Heart right ventricle (tissue), 16 donors: ENCODE measurements around the gene IGSF9. TPM values are rescaled to one million over a fixed set of nuclear protein-coding genes. Genes with fewer than 3 reads are reported as not detected.

ENCODE experiments used
- ATAC-seq, 8 donors: fragments of 200-7000 bp; cut with Tn5 transposase; one replicate each; pipeline ENCODE4 v1.9.1; 2020; ENCODE audit warnings: mild to moderate bottlenecking in 8 of 8, moderate library complexity in 8 of 8, moderate number of reproducible peaks in 1 of 8
- DNase-seq, 2 donors: peaks; one replicate each; pipeline ENCODE4 v3.0.0-alpha.2; 2020
- H3K27ac ChIP-seq, 10 donors: fragments of 200-600 bp; sonication (generic) in 2 of 10; one replicate each; pipeline versions ENCODE4 v1.5.0 to v1.8.0; 2020 to 2022; ENCODE audit warnings: mild to moderate bottlenecking in 3 of 10
- H3K27me3 ChIP-seq, 7 donors: fragments of 200-600 bp; one replicate each; pipeline ENCODE4 v1.8.0; 2021 to 2022; ENCODE audit warnings: mild to moderate bottlenecking in 2 of 7
- H3K36me3 ChIP-seq, 9 donors: fragments of 200-600 bp; sonication (generic) in 1 of 9; one replicate each; pipeline versions ENCODE4 v1.5.0 to v1.8.0; 2020 to 2022; ENCODE audit warnings: mild to moderate bottlenecking in 2 of 9
- H3K4me1 ChIP-seq, 9 donors: fragments of 200-600 bp; sonication (generic) in 1 of 9; one replicate each; pipeline versions ENCODE4 v1.5.0 to v1.8.0; 2020 to 2022; ENCODE audit warnings: mild to moderate bottlenecking in 4 of 9
- H3K4me3 ChIP-seq, 10 donors: fragments of 200-600 bp; sonication (generic) in 2 of 10; one replicate each; pipeline versions ENCODE4 v1.5.0 to v1.8.0; 2020 to 2022; ENCODE audit warnings: mild to moderate bottlenecking in 7 of 10, moderate library complexity in 2 of 10
- H3K9me3 ChIP-seq, 11 donors: fragments of 200-600 bp in 10 of 11; sonication (generic) in 2 of 11; one replicate each; pipeline versions ENCODE4 v1.5.0 to v1.8.0; 2013 to 2022; ENCODE audit warnings: mild to moderate bottlenecking in 2 of 11, control low read depth in 1 of 11, moderate library complexity in 1 of 11
- CTCF ChIP-seq, 9 donors: fragments of 200-600 bp; sonication (generic) in 2 of 9; IDR thresholded peaks; one replicate each; pipeline versions ENCODE4 v1.5.0 to v1.8.0; 2021 to 2022; ENCODE audit warnings: antibody characterized with exemption in 9 of 9, mild to moderate bottlenecking in 5 of 9, moderate library complexity in 1 of 9
- WGBS, 2 donors: extraction: QIAGEN DNeasy Blood & Tissue Kit; methylation state at CpG; one replicate each; pipeline ENCODE4 v1.1.7; 2013; ENCODE audit warnings: inconsistent platforms in 1 of 2; 5-methylcytosine and 5-hydroxymethylcytosine counted together
- intact Hi-C, 10 donors: fragments of 100-400 bp; cut with DNase I; formaldehyde crosslinking; loops; one replicate each; pipeline versions ENCODE4 v1.11.1 to v1.14.2; 2022
- polyA plus RNA-seq, 2 donors: library from polyadenylated mRNA; stranded (reverse); fragments of 200-250 nt; gene quantifications; one replicate each; pipeline ENCODE4 v1.2.3, GENCODE V29; 2013
- total RNA-seq, 10 donors: library from RNA; stranded (reverse); fragmentation: NEBNext Ultra II Directional in 3 of 10; extraction: Animal tissue kit (Norgen Biotek cat#: 25700) in 3 of 10; gene quantifications; one replicate each; pipeline versions ENCODE4 v1.2.1 to v1.2.4, GENCODE V29; 2021 to 2023
- donor health status: Arrhythmogenic right ventricular cardiomyopathy.
- donor health status: ischemic (EF 13 %, LVEDD 7.1; RV severe dilation, severe dysfunction).
- donor health status: healthy with polysubstance abuse.
- donor health status: DM: no; HTN: yes; CAD: no.
- donor health status: DM: no; HTN: no; CAD: no.
- donor health status: ischemic (EF 25% LVEDD 6.9; RV normal size, moderate dysfunction).
- donor health status: ischemic (EF 25% LVEDD 5.7; RV mildly dilated, moderate dysfunction).
- donor health status: healthy.
- donor health status: DM: yes; HTN: yes; CAD: no.
- donor health status: Ischemic cardiomyopathy.
- donor health status: ischemic (EF 35%, LVEDD 5.7; RV mildly dilated, moderate dysfunction).
- donor health status: nonischemic (EF 11% LVEDD 7.7; RV severe dilation, severe dysfunction).
- donor health status: DM: yes; HTN: yes; CAD: no.
- donor health status: PGD.
- donor health status: ischemic (EF 29% LVEDD 5.4; RV normal size, mild dysfunction).
- donor health status: nonischemic (EF 23%, LVEDD 6.1; RV moderate dilation, normal function).

The IGSF9 gene
- total and polyA plus RNA-seq, 12 donors, result 0.03 to 0.15 (median 0.08) TPM; not detected in 7

- Histone ChIP-seq H3K9me3 (peaks cover 0 to 3% (median 0%) of the 10 kb centered on the region in 11 donors), H3K4me3 (no peak overlapping the region), H3K4me1 (peaks cover 0 to 49% (median 29%) of the 10 kb centered on the region in 9 donors), H3K36me3 (no peaks in the 10 kb centered on the region), H3K27me3 (peaks cover 0 to 4% (median 0%) of the 10 kb centered on the region in 7 donors), H3K27ac (no peak overlapping the region)
- no peak for TF ChIP-seq CTCF (IDR thresholded peaks at IDR 0.05)
- 95 to 96% methylated on average over 3 of the region's 3 CpGs for WGBS, 2 donors
- DNase-seq, result no peak
- intact Hi-C loops, result loop anchor here in 3 of 10 donors (10.0 kb wide), 2 partner anchors 684 to 734 kb away; no protein-coding TSS in a partner anchor
- no peak for ATAC-seq
These were observed 46.9 kb downstream of the IGSF9 start for GRCh38 chr1:159898527-159898926.

GRCh38 chr1:159897962-159898361, 47.5 kb downstream of the IGSF9 start:
- no peak overlapping the region for H3K4me3 ChIP-seq
- TF ChIP-seq CTCF (IDR thresholded peaks at IDR 0.05), result no peak
- 93 to 94% methylated on average over 3 of the region's 3 CpGs for WGBS, 2 donors
- DNase-seq, result no peak
- no peaks in the 10 kb centered on the region for H3K9me3 ChIP-seq
- peaks cover 0 to 4% (median 0%) of the 10 kb centered on the region in 7 donors for H3K27me3 ChIP-seq
- intact Hi-C loops, result loop anchor here in 4 of 10 donors (2.0 to 10.0 kb wide), 3 partner anchors 97 to 733 kb away; no protein-coding TSS in a partner anchor
- H3K4me1 ChIP-seq, result peaks cover 0 to 49% (median 29%) of the 10 kb centered on the region in 9 donors
- no peak overlapping the region for H3K27ac ChIP-seq
- H3K36me3 ChIP-seq, result no peaks in the 10 kb centered on the region
- ATAC-seq, result no peak

GRCh38 chr1:159896546-159896930, 48.9 kb downstream of the IGSF9 start:
- Histone ChIP-seq H3K9me3 (no peaks in the 10 kb centered on the region), H3K4me1 (peaks cover 0 to 52% (median 31%) of the 10 kb centered on the region in 9 donors), H3K27me3 (peaks cover 0 to 4% (median 0%) of the 10 kb centered on the region in 7 donors), H3K36me3 (no peaks in the 10 kb centered on the region), H3K4me3 (no peak overlapping the region), H3K27ac (peak overlapping the region in 5 of 10 donors; percentile 13 to 72 (median 22))
- no peak for TF ChIP-seq CTCF (IDR thresholded peaks at IDR 0.05)
- intact Hi-C loops, result loop anchor here in 4 of 10 donors (2.0 to 10.0 kb wide), 3 partner anchors 96 to 732 kb away; no protein-coding TSS in a partner anchor
- ATAC-seq, result no peak
- WGBS, 2 donors, result 71 to 80% methylated on average over 3 of the region's 3 CpGs
- no peak for DNase-seq

GRCh38 chr1:159895836-159896545, 49.4 kb downstream of the IGSF9 start:
- H3K4me3 ChIP-seq, result no peak overlapping the region
- WGBS, 2 donors, result 56 to 70% methylated on average over 6 of the region's 6 CpGs
- ATAC-seq, result peak in 7 of 8 donors; percentile 25 to 65 (median 38)
- peak overlapping the region in 5 of 10 donors; percentile 13 to 72 (median 22) for H3K27ac ChIP-seq
- H3K4me1 ChIP-seq, result peaks cover 0 to 58% (median 31%) of the 10 kb centered on the region in 9 donors
- intact Hi-C loops, result loop anchor here in 4 of 10 donors (2.0 to 10.0 kb wide), 3 partner anchors 95 to 731 kb away; no protein-coding TSS in a partner anchor
- no peak for TF ChIP-seq CTCF (IDR thresholded peaks at IDR 0.05)
- H3K27me3 ChIP-seq, result peaks cover 0 to 4% (median 0%) of the 10 kb centered on the region in 7 donors
- no peak for DNase-seq
- H3K36me3 ChIP-seq, result no peaks in the 10 kb centered on the region
- H3K9me3 ChIP-seq, result no peaks in the 10 kb centered on the region
